Upper lobe of right lung (tissue), 1 donor: ENCODE results near the gene PIMREG. TPM values are rescaled to one million over a fixed set of nuclear protein-coding genes. Genes with fewer than 3 reads are reported as not detected.

Experiments
- ATAC-seq: fragments of 200-7000 bp; cut with Tn5 transposase; one replicate; pipeline ENCODE4 v1.9.1; 2020; ENCODE audit warnings: mild to moderate bottlenecking, moderate library complexity
- DNase-seq: peaks from one replicate; pipeline ENCODE4 v3.0.0-alpha.2; 2020
- H3K27ac ChIP-seq: fragments of 200-600 bp; one replicate; pipeline ENCODE4 v1.8.0; 2022
- H3K27me3 ChIP-seq: fragments of 200-600 bp; one replicate; pipeline ENCODE4 v1.8.0; 2022; ENCODE audit warnings: mild to moderate bottlenecking
- H3K36me3 ChIP-seq: fragments of 200-600 bp; one replicate; pipeline ENCODE4 v1.8.0; 2022
- H3K4me1 ChIP-seq: fragments of 200-600 bp; one replicate; pipeline ENCODE4 v1.8.0; 2022
- H3K4me3 ChIP-seq: fragments of 200-600 bp; one replicate; pipeline ENCODE4 v1.8.0; 2022; ENCODE audit warnings: mild to moderate bottlenecking
- H3K9me3 ChIP-seq: fragments of 200-600 bp; one replicate; pipeline ENCODE4 v1.8.0; 2022
- intact Hi-C: fragments of 100-400 bp; cut with DNase I; formaldehyde crosslinking; loops from one replicate; pipeline ENCODE4 v1.11.0; 2022
- total RNA-seq: library from RNA; stranded (reverse); fragmentation: NEBNext Ultra II Directional; extraction: Animal tissue kit (Norgen Biotek cat#: 25700); gene quantifications from one replicate; pipeline ENCODE4 v1.2.1, GENCODE V29; 2021
- TF ChIP-seq, protein P1 (sequence below): fragments of 200-600 bp; IDR thresholded peaks from one replicate; pipeline ENCODE4 v1.8.0; 2022; ENCODE audit warnings: antibody characterized with exemption
- donor health status: DM: no; HTN: yes; CAD: no; lungs with severe emphysema.

PIMREG gene
- total RNA-seq, 1 donor from 2014 or later: 0.26 TPM

DNA sequence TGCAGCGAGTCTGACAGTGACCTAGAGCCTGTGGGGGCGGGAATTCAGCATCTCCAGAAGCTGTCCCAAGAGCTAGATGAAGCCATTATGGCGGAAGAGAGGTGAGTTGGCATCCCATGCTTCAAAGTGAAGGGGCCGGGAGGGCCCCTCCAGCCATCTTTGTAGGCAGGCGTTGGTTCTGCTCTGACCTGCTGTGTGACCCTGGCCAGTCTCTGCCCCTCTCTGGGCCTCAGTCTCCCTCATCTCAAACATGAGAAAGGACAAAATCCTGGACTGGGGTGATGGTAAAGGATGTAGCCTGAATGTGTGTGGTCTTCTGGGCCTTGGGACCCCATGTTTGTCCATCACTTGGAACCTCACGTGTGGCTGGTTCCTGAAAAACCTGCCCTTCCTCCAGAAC, 5.1 kb downstream of the PIMREG start:
- ATAC-seq: no peak

DNA sequence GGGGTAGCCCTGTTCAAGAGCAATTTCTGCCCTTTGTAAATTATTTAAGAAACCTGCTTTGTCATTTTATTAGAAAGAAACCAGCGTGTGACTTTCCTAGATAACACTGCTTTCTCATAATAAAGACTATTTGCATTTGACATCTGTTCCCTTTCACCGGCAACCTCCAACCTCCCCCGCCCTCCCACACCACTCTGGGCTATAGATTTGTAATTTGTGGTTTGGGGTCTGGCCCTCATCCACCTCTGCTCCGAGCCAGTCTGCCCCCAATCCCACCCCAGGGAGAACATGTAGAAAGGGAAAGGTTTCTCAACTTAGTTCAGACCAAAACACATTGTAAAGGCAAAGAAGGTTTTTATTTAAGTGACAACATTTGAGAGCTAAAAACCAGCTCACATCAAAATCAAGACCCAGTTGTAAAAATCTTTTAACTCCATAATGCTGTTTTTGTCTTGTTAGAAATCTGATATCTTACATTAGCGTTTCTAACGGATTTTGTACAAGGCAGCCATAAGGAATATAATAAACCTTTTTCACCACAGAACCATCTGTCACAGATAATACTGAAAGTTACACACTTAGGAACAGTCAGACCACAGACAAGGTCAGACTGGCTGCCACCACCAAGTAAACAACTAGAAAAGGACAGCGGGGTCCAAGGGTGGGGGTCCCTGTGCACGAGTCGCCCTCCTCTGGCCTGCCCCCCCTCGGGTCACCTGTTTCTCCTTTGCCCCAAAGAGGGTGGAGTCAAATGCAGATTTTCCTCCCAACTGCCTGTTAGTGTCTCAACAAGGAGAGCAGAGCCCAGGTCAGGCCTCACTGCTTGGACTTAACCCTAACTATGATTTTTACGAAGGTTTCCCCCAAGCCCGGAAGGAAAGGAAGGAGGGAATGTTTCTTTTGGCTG, 6.9 kb downstream of the PIMREG start:
- peak; percentile 28 for DNase-seq
- TF ChIP-seq, protein P1, sequence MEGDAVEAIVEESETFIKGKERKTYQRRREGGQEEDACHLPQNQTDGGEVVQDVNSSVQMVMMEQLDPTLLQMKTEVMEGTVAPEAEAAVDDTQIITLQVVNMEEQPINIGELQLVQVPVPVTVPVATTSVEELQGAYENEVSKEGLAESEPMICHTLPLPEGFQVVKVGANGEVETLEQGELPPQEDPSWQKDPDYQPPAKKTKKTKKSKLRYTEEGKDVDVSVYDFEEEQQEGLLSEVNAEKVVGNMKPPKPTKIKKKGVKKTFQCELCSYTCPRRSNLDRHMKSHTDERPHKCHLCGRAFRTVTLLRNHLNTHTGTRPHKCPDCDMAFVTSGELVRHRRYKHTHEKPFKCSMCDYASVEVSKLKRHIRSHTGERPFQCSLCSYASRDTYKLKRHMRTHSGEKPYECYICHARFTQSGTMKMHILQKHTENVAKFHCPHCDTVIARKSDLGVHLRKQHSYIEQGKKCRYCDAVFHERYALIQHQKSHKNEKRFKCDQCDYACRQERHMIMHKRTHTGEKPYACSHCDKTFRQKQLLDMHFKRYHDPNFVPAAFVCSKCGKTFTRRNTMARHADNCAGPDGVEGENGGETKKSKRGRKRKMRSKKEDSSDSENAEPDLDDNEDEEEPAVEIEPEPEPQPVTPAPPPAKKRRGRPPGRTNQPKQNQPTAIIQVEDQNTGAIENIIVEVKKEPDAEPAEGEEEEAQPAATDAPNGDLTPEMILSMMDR: no peak
- H3K27ac ChIP-seq: no peak overlapping the region
- H3K36me3 ChIP-seq: no peaks in the 10 kb centered on the region
- intact Hi-C loops: no loop called here
- no peaks in the 10 kb centered on the region for H3K9me3 ChIP-seq
- H3K4me1 ChIP-seq: no peaks in the 10 kb centered on the region
- H3K4me3 ChIP-seq: no peak overlapping the region
- no peak for ATAC-seq
- peaks cover 7% of the 10 kb centered on the region for H3K27me3 ChIP-seq

More for the DNA sequence above, 5.1 kb downstream of the PIMREG start:
- TF ChIP-seq, protein P1: no peak
- intact Hi-C loops: no loop called here
- no peaks in the 10 kb centered on the region for H3K4me1 ChIP-seq
- no peaks in the 10 kb centered on the region for H3K27me3 ChIP-seq
- DNase-seq: no peak
- no peaks in the 10 kb centered on the region for H3K9me3 ChIP-seq
- H3K36me3 ChIP-seq: no peaks in the 10 kb centered on the region
- no peak overlapping the region for H3K27ac ChIP-seq
- no peak overlapping the region for H3K4me3 ChIP-seq

DNA sequence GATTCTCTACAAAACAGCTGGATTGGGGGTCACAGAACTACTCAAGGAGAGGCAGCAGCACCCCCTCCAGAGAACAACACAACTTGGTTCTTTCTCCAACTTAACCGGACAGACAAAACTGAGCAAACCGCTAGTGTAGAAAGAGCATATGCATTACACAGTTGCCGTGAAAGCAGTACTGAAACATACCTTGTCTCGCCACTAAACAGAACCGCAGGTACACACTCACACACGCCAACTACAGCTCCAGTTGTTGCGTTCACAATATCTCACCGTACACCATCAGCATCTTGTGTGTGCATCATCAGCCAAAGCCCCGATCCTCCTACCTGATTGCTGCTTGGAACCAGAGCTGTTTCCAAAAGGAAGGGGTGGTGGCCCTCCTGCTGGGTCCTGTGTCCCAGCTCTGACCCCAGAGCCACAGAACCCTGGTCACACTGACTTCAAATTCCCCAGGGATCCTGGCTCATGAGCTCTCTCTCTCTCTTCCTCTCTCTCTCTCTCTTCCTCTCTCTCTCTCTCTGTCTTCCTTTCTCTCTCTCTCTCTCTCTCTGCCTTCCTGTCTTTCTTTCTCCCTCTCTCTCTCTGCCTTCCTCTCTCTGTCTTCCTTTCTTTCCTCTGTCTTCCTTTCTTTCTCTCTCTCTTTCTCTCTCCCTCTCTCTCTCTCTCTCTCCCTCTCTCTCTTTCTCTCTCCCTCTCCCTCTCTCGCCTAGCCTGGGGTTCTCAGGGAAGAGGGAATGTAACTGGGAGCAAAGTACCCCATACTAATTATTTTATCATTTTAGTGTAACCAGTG, 8.4 kb downstream of the PIMREG start:
- DNase-seq: peak; percentile 15
- Histone ChIP-seq H3K27me3 (peaks cover 7% of the 10 kb centered on the region), H3K9me3 (no peaks in the 10 kb centered on the region), H3K27ac (no peak overlapping the region), H3K4me1 (no peaks in the 10 kb centered on the region), H3K4me3 (no peak overlapping the region), H3K36me3 (no peaks in the 10 kb centered on the region)
- TF ChIP-seq, protein P1: no peak
- ATAC-seq: no peak
- intact Hi-C loops: no loop called here

DNA sequence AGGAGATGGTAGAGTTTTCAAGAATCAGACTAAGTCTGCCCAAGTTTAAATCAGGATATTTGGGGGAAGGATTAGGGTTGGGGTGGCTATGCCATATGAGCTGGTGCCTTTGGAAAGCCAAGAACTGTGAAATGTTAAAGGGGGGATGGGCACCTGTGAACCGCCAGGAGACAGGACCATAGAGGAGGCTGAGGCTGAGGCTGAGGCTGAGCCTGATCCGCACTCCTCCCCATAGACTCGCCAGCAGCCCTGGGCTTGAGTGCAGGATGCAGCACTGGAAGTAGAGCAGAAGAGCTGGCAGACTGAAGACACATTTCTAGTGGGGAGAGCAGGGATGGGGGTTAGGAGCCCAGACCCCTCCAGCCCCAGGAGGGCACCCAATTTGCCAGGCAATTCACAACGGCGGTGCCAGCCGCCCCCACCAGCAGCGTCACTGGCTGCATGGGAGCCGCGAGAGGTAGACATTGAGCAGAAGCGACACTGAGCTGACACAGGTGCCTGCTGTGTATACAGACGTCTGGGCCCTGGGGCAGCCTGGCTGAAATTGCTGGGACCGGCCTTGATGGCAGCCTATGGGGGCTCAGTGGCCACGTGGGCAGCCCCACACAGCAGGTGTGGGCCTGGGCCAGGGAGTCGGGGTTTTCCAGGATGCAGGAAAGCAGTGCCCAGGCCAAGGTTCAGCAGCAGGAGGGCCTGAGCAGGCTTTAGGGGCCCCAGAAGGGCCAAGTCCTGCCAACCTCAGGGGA, 9.2 kb downstream of the PIMREG start:
- Histone ChIP-seq H3K9me3 (no peaks in the 10 kb centered on the region), H3K36me3 (no peaks in the 10 kb centered on the region), H3K4me3 (no peak overlapping the region), H3K27me3 (peaks cover 7% of the 10 kb centered on the region), H3K27ac (no peak overlapping the region), H3K4me1 (no peaks in the 10 kb centered on the region)
- ATAC-seq (no peak), DNase-seq (peak; percentile 58)
- TF ChIP-seq, protein P1: no peak
- intact Hi-C loops: no loop called here

DNA sequence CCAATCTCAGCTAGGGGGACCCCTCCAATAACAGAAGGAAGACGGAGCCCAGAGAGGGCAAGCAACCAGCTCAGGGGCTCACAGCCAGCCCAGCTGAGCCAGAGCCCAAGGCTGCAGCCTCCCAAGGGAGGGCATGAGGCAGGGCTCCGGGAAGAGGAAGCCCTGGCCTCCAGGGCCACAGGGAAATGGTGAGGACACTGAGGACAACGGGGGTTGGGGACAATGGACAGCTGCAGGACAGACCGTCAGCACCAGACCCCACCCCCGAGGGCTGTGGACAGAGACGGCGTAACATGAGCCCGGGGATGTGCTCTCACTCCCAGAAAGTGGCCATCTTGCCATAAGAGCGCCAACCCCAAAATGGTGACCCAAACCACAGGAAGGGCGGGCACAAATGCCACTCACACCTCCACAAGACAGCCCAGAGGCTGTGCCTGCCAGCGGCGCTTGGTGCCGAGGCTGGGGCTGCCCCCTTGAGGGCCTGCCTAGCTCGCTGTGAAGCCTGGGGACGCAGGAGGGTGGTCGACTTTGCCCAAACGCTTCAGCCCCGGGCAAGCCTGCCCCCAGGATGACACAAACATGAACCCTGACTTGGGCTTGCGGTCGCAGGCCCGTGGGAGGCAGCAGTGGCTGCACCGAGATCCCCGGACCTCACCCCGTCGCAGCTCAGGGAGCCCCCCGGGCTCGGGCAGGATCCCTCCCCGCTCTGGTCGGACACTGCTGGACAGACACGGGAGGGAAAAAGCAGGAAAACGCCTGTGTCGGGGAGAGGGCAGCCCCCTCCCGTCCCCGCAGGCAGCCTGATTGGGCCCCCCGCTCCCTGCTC, 10.5 kb downstream of the PIMREG start:
- DNase-seq: peak; percentile 61
- no peak overlapping the region for H3K27ac ChIP-seq
- TF ChIP-seq, protein P1: no peak
- no peaks in the 10 kb centered on the region for H3K4me1 ChIP-seq
- H3K27me3 ChIP-seq: peaks cover 7% of the 10 kb centered on the region
- H3K9me3 ChIP-seq: no peaks in the 10 kb centered on the region
- intact Hi-C loops: no loop called here
- no peak for ATAC-seq
- no peak overlapping the region for H3K4me3 ChIP-seq
- no peaks in the 10 kb centered on the region for H3K36me3 ChIP-seq
